HG03378 (cell line): ENCODE results near the gene GRB2.
"Not testable (repeated sequence)": the region's sequence is repeated elsewhere in the genome, so short reads cannot be mapped to it uniquely, and the experiment has no call there.

Experiments used
- ATAC-seq: cut with Tn5 transposase; IDR thresholded peaks from one replicate; pipeline ENCODE4 v1.9.1; 2021; ENCODE audit warnings: mild to moderate bottlenecking, moderate library complexity; ENCODE audit not compliant: unreplicated experiment

Gene GRB2

GRCh38 chr17:75325827-75326225 lies 79.7 kb downstream of the GRB2 start:
- no peak for ATAC-seq

GRCh38 chr17:75325348-75325747 lies 80.1 kb downstream of the GRB2 start:
- no peak for ATAC-seq

GRCh38 chr17:75321506-75321905 lies 84.0 kb downstream of the GRB2 start:
- ATAC-seq: no peak

GRCh38 chr17:75319904-75320691 lies 85.4 kb downstream of the GRB2 start:
- peak; percentile 33 for ATAC-seq

GRCh38 chr17:75318615-75319222 lies 86.8 kb downstream of the GRB2 start:
- ATAC-seq: no peak

- ATAC-seq: no peak
Observed at GRCh38 chr17:75318211-75318610, 87.3 kb downstream of the GRB2 start.

GRCh38 chr17:75317671-75318070 lies 87.8 kb downstream of the GRB2 start:
- ATAC-seq: no peak

GRCh38 chr17:75316253-75316652 lies 89.2 kb downstream of the GRB2 start:
- no peak for ATAC-seq

- ATAC-seq: no peak
Observed at GRCh38 chr17:75315541-75316243, 89.8 kb downstream of the GRB2 start.

GRCh38 chr17:75313941-75314551 lies 91.4 kb downstream of the GRB2 start:
- peak; percentile 54 for ATAC-seq

- no peak for ATAC-seq
Observed at GRCh38 chr17:75308732-75309629, 96.5 kb downstream of the GRB2 start.

- no peak for ATAC-seq
Observed at GRCh38 chr17:75307957-75308731, 97.3 kb downstream of the GRB2 start.

- ATAC-seq: no peak
Observed at GRCh38 chr17:75301502-75302206, 103.8 kb downstream of the GRB2 start.

GRCh38 chr17:75301049-75301448 lies 104.4 kb downstream of the GRB2 start:
- no peak for ATAC-seq

GRCh38 chr17:75300280-75300679 lies 105.2 kb downstream of the GRB2 start:
- no peak for ATAC-seq

GRCh38 chr17:75295201-75296158 lies 110.0 kb downstream of the GRB2 start:
- peak; percentile 56 for ATAC-seq

- not testable (repeated sequence) for ATAC-seq
Observed at GRCh38 chr17:75292810-75293448, 112.5 kb downstream of the GRB2 start.
